GM19043 (cell line): ENCODE results near the gene PCSK6.
"Not testable (repeated sequence)": the region's sequence is repeated elsewhere in the genome, so short reads cannot be mapped to it uniquely, and the experiment has no call there.

ENCODE experiments used
- ATAC-seq: cut with Tn5 transposase; IDR thresholded peaks from one replicate; pipeline ENCODE4 v1.9.1; 2021; ENCODE audit warnings: low read depth; ENCODE audit not compliant: unreplicated experiment

The PCSK6 gene

DNA sequence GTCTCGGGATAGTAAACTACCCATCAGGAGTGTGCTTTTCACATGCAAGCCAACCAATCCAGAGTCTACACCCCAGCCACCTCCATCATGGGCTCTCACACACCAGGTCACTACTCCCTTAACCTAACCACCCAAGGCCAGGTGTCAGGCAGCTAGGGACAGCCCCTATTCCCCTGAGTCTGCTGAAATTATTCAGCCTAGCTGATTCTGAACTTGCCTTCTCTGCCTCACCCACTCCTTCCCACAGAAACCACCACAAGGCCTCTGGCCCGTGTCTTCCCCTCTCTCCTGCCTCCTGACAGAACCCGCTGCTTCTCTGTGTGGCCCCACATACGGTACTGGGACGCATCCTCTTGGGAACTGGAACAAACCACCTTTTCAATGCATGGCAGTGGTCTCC lies 82.1 kb downstream of the PCSK6 start:
- peak; percentile 99 for ATAC-seq

DNA sequence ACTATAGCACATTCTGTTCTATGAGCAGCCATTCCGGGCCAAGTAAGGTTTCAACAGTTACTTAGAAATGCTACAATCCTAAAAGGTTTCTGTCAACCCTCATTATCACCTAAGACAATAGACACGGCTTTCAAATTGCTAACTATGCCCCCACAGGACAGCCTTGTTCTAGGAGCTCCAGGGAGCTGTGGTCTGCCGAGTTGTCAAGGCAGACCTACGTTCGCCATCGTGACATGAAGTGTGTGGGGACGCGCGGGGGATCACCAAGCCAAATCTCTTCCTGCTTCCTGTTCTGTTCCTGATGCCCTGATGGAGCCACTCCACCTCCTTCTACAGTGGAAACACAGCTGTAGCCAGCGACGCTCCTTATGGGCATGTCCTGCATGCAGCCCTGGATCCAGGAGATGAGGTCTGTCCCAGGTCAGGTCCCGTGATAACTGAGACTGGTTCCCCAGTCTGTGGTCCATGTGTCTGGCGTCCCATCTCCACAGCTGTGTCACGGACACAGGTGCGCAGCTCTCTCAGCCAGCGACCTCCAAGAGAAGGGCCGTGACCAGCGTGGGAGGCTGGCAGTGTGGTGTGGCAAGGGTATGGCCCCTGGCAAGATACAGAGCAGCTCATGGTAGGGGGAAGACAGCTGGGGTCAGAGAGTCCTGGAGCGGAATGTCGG lies 82.8 kb downstream of the PCSK6 start:
- ATAC-seq: no peak

DNA sequence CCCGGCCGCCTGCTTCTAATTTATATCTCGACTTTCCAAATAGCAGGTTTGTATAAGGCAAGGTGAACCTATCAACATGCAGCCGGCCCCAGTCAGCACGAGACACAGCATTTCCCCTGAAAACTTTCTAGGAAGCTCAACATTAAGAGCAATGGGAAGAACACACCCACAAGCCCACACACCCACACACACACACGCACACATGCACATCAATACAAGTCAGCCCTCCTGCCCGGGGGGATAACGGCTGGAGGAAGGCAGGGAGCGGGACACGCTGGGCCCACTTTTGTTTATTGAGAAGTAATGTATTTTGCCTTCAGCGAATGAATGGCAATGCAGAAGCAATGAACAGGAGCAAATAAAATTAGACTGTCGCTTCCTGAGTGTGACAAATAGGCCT lies 83.5 kb downstream of the PCSK6 start:
- ATAC-seq: no peak

DNA sequence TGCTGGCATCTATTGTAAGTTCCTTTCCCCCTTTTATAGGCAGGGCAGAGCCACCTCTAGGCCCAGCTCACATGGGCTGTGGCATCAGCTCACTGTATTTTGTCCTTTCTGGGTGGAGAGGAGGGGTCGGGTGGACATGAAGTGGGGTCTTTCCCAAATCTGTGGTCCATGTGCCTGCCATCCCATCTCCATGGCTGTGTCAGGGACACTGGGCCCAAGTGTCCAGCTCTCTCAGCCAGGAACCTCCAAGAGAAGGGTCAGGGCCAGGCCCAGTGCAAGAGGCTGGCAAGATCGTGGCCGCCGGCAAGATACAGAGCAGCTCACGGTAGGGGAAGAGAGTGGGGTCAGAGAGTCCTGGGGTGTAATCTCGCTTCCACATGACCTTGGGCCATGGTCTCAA lies 85.3 kb downstream of the PCSK6 start:
- no peak for ATAC-seq

DNA sequence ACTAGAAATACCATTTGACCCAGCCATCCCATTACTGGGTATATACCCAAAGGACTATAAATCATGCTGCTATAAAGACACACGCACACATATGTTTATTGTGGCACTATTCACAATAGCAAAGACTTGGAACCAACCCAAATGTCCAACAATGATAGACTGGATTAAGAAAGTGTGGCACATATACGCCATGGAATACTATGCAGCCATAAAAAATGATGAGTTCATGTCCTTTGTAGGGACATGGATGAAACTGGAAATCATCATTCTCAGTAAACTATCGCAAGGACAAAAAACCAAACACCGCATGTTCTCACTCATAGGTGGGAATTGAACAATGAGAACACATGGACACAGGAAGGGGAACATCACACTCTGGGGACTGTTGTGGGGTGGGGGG lies 86.6 kb downstream of the PCSK6 start:
- not testable (repeated sequence) for ATAC-seq

DNA sequence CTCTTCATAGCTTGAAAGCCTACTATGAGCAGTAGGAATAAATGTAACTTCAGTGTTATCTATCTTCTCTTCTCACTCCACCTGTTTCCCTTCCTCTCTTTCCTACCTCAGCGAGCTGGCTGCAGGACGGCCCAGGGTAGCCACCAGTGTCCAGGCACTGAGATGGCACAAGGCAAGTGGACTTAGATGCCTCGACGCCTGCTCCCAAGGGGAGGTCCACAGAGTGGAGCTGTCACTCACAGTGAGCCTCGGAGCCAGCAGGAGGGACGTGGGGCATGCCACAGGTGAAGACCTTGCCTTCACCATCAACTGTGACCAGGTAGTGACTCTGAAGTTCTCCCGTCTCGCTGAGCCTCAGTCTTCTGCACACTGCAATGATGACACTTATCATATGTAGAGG lies 88.2 kb downstream of the PCSK6 start:
- ATAC-seq: no peak

DNA sequence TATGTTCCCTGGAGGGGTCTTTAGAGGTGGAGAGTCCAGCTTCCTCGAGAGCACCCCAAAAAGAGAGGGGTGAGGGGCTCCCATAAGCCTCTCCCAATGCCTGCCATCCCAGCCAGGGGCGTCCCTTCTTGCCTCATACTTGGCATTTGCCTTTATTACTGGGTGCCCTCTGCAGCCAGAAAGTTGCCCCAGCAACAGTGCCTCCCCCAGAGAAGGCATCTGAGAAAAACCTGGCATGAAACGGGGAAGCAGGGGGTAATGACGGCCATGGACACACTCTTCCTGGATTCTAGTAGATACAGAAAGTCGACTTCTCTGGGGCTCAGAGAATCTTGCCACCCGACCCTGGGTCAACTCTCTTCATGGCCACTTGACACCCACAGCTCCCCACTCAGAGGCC lies 90.1 kb downstream of the PCSK6 start:
- no peak for ATAC-seq

DNA sequence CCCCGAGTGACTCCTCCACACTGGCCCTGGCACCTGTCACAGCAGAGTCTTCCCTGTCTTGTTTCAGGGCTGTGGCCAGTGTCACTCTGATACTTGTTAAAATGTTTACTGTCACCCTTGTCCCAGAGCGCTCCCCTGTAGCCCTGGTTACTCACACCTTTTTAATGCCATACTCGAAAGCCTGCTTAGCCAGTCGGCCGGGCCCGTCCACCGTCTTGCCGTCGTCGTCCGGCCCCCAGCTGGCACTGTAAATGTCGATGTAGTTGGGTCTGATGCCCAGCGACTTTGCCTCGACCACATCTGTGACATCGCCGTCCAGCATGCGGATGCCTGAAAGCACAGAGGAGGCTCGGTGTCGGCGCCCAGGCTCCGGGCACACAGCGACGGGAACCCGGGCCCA lies 91.3 kb downstream of the PCSK6 start:
- ATAC-seq: no peak

DNA sequence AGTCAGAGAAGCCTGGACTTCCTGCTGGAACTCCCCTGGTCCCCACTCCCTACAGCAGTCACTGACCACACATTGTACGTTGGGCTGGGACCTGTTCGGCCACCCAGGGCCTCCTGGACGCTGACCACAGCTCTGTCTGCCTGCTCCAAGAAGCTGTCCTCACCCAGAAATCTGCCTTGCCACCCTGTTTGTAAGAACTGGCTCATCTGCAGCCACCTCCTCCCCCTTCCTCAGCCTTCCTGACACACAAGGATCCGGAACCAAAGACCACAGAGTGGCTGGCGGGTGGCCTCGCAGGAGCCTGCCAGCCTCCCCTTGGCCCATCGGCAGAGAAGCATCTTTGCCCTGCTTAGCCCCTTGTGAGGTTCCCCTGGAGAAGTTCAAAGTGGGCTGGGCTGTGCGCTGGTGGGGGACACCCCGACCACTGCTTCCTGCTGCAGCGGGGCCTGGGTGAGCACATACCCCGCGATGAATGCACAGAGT lies 91.9 kb downstream of the PCSK6 start:
- no peak for ATAC-seq

DNA sequence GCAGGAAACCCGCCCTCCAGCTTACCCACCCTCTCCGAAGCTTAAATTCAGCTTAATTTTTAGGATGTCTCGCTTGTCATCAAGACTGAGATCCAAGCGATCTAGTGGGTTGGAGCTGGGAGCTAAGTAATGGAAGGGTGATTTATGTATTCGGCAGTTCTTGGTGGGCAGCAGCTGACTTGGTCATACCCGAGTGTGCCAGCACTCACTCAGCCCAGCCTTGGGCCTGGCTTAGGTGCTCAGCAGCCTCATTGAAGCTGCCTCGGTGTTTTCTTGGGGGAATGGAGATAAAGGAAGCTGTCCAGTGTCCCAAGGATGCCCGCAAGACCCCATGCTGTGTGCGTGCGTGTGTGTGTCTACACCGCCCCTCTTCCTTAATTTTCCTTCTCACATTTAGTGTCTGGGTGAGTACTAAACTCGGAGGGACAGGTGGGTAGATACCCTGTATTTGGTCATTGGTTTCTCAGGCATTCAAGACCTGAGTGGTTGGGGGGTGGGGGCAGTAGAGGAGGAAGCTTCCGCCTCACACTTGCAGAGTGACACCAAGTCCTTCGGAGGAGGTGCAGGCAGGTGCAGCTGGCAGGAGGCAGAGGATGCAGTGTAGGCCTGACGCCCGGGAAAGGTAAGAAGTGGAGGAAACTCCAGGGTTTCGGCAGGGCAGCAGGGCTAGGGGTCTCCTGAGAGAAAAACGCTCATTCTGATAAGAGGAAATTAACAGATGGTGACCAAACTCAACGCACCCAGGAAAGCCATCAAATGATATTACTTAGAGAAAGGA lies 92.8 kb downstream of the PCSK6 start:
- no peak for ATAC-seq

DNA sequence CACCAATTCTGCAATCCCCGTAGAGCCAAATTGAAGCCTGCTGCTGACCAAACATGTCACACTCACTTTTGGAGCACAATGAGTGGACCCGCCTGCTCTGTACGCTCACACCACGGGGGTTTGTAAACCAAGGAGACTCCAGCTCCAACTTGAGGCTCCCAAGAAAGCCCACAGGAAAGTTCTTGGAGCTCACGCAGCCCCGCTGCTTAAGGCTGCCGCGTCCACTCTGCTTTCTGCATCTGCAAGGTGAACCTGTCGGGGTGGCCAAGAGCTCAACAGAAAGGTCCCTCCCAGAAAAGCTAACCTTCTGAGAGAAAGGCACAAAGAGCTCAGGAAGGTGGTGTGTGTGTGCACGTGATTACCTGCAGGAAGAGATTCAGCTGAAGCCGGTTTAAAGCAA lies 94.9 kb downstream of the PCSK6 start:
- ATAC-seq: no peak

DNA sequence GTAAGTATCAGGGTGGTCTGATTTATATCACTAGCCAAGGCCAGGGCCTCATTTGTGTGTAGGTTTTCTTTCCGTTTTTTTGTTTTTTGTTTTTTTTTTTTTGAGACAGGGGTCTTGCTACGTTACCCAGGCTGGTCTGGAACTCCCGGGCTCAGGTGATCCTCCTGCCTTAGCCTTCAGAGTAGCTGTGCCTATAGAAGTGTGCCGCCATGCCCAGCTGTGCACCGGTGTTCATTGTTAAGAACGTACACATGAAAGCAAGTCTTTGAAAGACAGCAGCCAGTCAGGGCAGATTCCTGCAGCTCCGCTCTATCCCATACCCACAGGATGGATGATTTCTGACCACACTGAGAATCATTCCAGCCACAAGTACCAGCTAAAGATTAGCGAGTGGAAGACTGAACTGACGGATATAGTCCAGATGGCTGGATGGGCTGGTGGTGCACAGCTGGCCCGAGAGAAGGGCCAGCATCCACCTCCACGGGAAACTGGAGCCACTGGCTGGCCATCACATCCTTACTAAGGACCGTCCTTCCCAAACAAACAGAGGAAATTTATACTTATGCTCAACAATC lies 95.4 kb downstream of the PCSK6 start:
- ATAC-seq: no peak

DNA sequence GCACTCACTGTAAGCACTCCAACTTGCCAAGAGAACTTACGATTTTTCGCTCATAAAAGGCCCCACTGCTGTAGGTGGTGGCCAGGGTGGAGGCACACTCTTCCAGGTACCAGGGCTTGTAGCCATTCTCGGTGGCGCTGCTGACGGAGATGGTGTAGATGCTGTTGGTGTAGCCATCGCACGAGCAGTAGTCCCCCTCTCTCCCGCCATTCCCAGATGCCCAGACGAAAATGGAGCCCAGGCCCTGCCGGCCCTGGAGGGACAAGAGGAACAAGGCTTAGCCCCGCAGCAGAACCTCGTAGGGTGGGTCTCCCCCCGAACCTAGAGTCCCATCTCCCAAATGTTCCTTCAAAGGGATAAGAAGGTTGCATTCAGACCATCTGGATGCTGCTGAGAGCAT lies 96.3 kb downstream of the PCSK6 start:
- ATAC-seq: no peak

DNA sequence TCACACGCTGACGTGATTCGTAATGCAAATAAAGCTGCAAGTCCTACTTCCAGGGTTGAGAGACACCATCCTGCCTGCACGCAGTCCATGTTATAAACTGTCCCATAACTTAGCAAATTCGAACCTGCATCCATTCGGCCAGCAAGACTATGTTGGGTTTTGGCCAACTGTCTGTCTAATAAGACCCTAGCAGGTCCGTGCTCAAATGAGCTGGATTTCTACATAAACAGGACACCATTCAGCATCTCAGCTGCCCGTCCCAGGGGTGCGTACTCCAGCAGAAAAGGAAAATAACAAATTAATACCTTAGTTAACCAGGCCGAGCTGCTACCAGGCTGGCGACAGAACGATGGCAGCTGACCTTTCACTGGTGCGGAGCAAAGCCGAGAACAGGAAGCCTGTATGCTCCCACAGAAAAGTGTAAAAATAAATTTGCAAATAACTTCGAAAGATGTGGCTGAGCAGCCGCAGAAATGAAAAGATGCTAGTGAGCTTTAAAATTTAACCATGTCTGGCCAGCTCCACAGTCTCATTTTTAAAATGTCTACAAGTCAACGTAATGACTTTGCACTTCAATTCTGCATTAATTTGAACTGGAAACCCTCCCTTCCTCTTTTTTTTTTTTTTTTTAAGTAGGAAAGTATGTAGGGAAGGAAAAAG lies 97.4 kb downstream of the PCSK6 start:
- ATAC-seq: peak; percentile 85

DNA sequence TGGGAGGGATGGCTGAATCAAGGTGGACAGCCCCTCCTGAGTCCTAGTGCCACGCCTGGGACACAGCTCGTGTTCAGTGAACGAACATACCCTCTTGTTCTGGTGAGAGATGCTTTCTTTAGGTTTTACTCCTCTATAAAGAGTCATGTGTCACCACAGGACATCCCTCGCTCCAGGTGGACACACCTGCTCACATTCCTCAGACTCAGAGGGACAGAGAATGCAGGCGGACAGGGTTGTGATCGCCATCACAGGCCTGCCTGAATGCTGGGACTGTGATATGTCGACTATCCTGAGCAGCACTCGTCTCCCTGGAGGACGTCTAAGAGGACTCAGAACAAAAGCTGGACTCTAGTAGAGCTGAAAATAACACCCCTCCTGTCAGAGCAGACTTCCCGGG lies 98.1 kb downstream of the PCSK6 start:
- ATAC-seq: no peak

DNA sequence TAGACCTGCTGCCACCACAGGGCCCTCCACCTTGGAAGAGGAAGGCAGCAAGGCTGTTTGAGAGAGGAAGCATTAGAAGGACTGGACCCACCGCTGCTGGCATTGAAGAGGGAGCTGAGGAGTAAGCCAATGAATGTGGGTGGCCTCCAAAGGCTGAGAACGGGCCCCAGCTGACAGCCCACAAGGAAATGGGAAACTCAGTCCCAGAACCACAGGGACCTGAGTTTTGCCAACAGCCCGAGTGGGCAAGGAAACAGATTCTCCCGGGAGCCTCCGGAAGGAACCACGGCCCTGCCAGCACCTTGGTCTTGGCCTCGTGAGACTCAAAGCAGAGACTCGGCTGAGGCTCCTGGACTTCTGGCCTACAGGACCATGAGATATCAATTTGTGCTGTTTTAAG lies 99.0 kb downstream of the PCSK6 start:
- ATAC-seq: no peak

DNA sequence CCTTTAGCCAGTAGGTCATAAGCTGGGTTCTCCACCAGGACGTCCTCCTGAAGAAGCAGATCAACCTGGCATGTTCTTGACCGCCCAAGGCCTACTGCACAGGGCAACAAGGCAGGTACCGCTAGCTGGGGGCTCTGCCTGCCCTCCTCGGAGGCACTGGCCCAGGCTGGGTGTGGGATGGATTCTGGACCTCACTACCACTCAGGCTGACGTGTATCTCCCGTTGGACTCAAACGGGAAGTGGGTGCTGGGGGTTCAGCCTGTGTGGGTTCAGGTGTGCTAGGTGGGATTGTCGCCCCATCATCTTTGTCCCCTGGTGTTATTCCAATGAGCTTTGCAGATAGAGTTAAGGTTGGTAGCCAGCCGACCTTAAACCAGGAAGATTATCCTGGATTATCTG lies 99.4 kb downstream of the PCSK6 start:
- no peak for ATAC-seq

DNA sequence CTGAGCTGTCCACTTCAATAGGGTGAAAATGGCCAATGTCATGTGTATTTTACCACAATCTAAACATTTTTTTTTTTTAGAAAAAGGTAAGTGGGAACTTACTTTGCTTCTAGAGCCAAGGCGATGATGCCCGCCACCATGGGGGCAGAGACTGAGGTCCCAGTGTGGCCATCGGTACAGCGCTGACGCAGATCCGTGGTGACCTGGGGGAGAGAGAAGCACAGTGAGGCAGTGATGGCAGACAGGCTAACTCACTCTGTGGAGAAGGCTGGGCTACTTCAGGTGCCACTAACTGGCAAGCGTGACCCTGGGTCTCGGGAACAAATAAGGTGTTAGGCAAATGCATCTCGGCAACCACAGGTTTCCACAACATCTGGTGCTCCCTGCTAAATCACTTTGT lies 100.1 kb downstream of the PCSK6 start:
- no peak for ATAC-seq

DNA sequence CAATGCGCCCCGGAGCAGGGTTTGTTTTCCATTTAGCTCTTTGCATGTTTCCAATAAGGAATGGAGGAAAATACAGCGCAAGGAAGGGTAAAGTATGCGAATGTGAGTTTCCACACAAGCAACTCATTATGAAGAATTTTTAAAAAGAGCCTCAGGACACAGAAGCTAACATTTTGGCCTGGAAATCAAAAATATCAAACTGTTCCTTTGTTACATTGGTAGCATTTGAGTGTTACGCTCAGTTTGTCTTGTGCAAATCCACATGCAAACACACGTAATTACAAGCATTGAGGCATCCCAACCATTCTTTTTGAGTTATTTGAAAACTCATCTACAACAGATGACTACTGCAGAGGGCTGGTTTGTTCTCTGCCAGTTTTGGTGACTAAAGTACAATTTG lies 101.5 kb downstream of the PCSK6 start:
- no peak for ATAC-seq

DNA sequence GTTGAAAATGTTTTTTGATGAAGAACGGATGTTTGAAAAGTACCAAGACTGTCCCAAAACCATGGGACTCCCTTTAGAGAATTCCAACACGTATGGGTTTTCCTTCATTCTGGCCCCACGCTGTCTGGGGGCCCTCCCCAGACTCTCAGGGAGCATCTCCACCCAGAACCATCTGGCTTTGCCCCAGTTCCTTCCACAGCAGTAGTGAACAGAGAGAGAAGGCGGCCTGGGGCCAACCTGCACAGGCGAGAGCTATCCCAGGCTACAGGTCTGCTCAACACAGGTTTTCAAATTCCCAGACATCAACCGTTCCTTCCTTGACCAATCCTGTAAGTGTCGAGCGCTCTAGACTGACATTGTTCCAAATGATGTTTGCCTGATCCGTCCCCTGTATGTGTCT lies 101.9 kb downstream of the PCSK6 start:
- no peak for ATAC-seq

DNA sequence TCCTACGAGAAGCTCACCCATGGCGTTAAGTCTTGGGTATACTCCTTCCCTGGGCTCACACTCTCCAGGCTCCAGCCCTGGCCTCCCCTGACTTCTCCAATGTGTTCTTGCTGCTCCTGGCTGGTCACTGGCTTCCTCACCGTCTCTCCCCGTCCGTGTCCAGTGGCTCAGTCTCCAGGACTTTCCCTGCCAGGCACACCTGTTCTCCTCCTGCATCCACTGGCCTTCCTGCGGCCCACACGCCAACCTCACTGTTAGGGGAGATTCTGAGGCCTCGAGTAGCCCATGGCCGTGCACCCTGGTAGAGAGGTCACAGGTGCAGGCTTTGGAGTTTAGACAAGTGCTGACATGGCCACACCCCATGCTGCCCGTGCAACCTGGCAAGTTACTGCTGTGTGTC lies 102.5 kb downstream of the PCSK6 start:
- no peak for ATAC-seq
